Mesenchymal stem cell (in vitro differentiated cells and primary cell): ENCODE data around the gene TGM2.

Source experiments
- DNase-seq: peaks from one replicate; pipeline ENCODE4 v3.0.0-alpha.2; 2013
- H2AFZ ChIP-seq: one replicate; pipeline ENCODE4 v1.6.1; 2013; ENCODE audit warnings: low read depth, mild to moderate bottlenecking, control low read depth, inconsistent platforms, low read length, moderate library complexity
- H2AK5ac ChIP-seq: 2 replicates; pipeline ENCODE4 v1.6.1; 2013; ENCODE audit warnings: low read length, moderate library complexity, mild to moderate bottlenecking, inconsistent platforms; ENCODE audit not compliant: severe bottlenecking
- H2BK120ac ChIP-seq: one replicate; pipeline ENCODE4 v1.6.1; 2013; ENCODE audit warnings: low read depth, mild to moderate bottlenecking, inconsistent platforms, low read length, moderate library complexity
- H2BK12ac ChIP-seq, 2 experiments: one replicate each; pipeline ENCODE4 v1.6.1; 2013; ENCODE audit warnings: inconsistent platforms in 2 of 2, low read length in 2 of 2, mild to moderate bottlenecking in 2 of 2, moderate library complexity in 2 of 2, control low read depth in 1 of 2
- H2BK15ac ChIP-seq: one replicate; pipeline ENCODE4 v1.6.1; 2013; ENCODE audit warnings: mild to moderate bottlenecking, low read depth, inconsistent platforms; ENCODE audit not compliant: poor library complexity, severe bottlenecking
- H2BK5ac ChIP-seq: 2 replicates; pipeline ENCODE4 v1.6.1; 2013; ENCODE audit warnings: low read depth, mild to moderate bottlenecking, low read length, control low read depth, inconsistent platforms; ENCODE audit not compliant: poor library complexity, severe bottlenecking
- H3K14ac ChIP-seq, 2 experiments: one replicate each; pipeline ENCODE4 v1.6.1; 2013; ENCODE audit warnings: inconsistent platforms in 2 of 2, low read length in 2 of 2, control low read depth in 1 of 2, mild to moderate bottlenecking in 1 of 2, moderate library complexity in 1 of 2
- H3K18ac ChIP-seq, 2 experiments: one replicate each; pipeline ENCODE4 v1.6.1; 2013; ENCODE audit warnings: inconsistent platforms in 2 of 2, low read length in 2 of 2, control low read depth in 1 of 2, low read depth in 1 of 2, mild to moderate bottlenecking in 1 of 2
- H3K23ac ChIP-seq, 2 experiments: one replicate each; pipeline ENCODE4 v1.6.1; 2013; ENCODE audit warnings: inconsistent platforms in 2 of 2, low read length in 2 of 2, mild to moderate bottlenecking in 2 of 2, moderate library complexity in 2 of 2, control low read depth in 1 of 2
- H3K27ac ChIP-seq: 2 replicates; pipeline ENCODE4 v1.5.1; 2013; ENCODE audit warnings: mild to moderate bottlenecking, moderate library complexity, low read length, control low read depth, inconsistent platforms; ENCODE audit not compliant: poor library complexity, severe bottlenecking
- H3K27me3 ChIP-seq, 2 experiments: 2 replicates each; pipeline versions ENCODE4 v1.6.1 to v1.7.0; 2013; ENCODE audit warnings: low read length in 2 of 2, mild to moderate bottlenecking in 2 of 2, moderate library complexity in 2 of 2, control low read depth in 1 of 2, inconsistent platforms in 1 of 2; ENCODE audit not compliant: control insufficient read depth in 1 of 2, insufficient read depth in 1 of 2
- H3K36me3 ChIP-seq, 2 experiments: 2 replicates each; pipeline versions ENCODE4 v1.6.1 to v1.7.0; 2013; ENCODE audit warnings: low read length in 2 of 2, control low read depth in 1 of 2, inconsistent platforms in 1 of 2, low read depth in 1 of 2, mild to moderate bottlenecking in 1 of 2; ENCODE audit not compliant: insufficient read depth in 2 of 2, control insufficient read depth in 1 of 2
- H3K4ac ChIP-seq, 2 experiments: one replicate each; pipeline ENCODE4 v1.6.1; 2013; ENCODE audit warnings: inconsistent platforms in 2 of 2, low read length in 2 of 2, mild to moderate bottlenecking in 2 of 2, moderate library complexity in 2 of 2, control low read depth in 1 of 2, low read depth in 1 of 2
- H3K4me1 ChIP-seq: 2 replicates; pipeline ENCODE4 v1.6.1; 2013; ENCODE audit warnings: low read depth, low read length, control low read depth; ENCODE audit not compliant: control insufficient read depth, insufficient read depth
- H3K4me2 ChIP-seq: 2 replicates; pipeline ENCODE4 v1.6.1; 2013; ENCODE audit warnings: low read length, mild to moderate bottlenecking, inconsistent platforms; ENCODE audit not compliant: poor library complexity, severe bottlenecking
- H3K4me3 ChIP-seq, 2 experiments: 2 replicates each; pipeline versions ENCODE4 v1.5.1 to v1.7.0; 2013; ENCODE audit warnings: low read length in 2 of 2, mild to moderate bottlenecking in 2 of 2, control low read depth in 1 of 2, low read depth in 1 of 2; ENCODE audit not compliant: insufficient read depth in 1 of 2
- H3K79me1 ChIP-seq: replicated peaks from 2 replicates; pipeline ENCODE4 v1.6.1; 2013; ENCODE audit warnings: mild to moderate bottlenecking, control low read depth, low read length, inconsistent platforms; ENCODE audit not compliant: poor library complexity, severe bottlenecking
- H3K9ac ChIP-seq: 2 replicates; pipeline ENCODE4 v1.7.0; 2013; ENCODE audit warnings: mild to moderate bottlenecking, low read length, moderate library complexity
- H3K9me3 ChIP-seq: 2 replicates; pipeline ENCODE4 v1.7.0; 2013; ENCODE audit warnings: mild to moderate bottlenecking, low read length; ENCODE audit not compliant: control insufficient read depth
- H4K8ac ChIP-seq: one replicate; pipeline ENCODE4 v1.6.1; 2013; ENCODE audit warnings: inconsistent platforms, mild to moderate bottlenecking, low read length, moderate library complexity
- H4K91ac ChIP-seq: one replicate; pipeline ENCODE4 v1.6.1; 2013; ENCODE audit warnings: mild to moderate bottlenecking, low read length, inconsistent platforms
- WGBS: methylation state at CpG from one replicate; pipeline ENCODE4 v1.1.7; 2013; ENCODE audit warnings: mixed read lengths; 5-methylcytosine and 5-hydroxymethylcytosine counted together

Gene TGM2

GRCh38 chr20:38082894-38083293 is 82.2 kb downstream of the TGM2 start:
- Histone ChIP-seq H3K9me3 (no peaks in the 10 kb centered on the region), H3K27ac (no peak overlapping the region), H3K4ac (no peak overlapping the region), H3K36me3 (peaks cover 27 to 82% of the 10 kb centered on the region in 2 experiments), H3K18ac (no peak overlapping the region), H4K91ac (no peak overlapping the region), H3K14ac (no peak overlapping the region), H2AK5ac (no peak overlapping the region), H3K4me3 (no peak overlapping the region), H3K4me2 (no peak overlapping the region), H3K79me1 (peaks cover 34% of the 10 kb centered on the region), H3K27me3 (no peaks in the 10 kb centered on the region), H2BK5ac (no peak overlapping the region), H3K9ac (no peak overlapping the region), H4K8ac (no peak overlapping the region), H2BK12ac (no peak overlapping the region), H2BK120ac (no peak overlapping the region), H3K23ac (no peak overlapping the region), H2AFZ (no peak overlapping the region), H2BK15ac (no peak overlapping the region), H3K4me1 (peaks cover 12% of the 10 kb centered on the region)
- DNase-seq, result no peak

GRCh38 chr20:38081575-38081974 is 83.5 kb downstream of the TGM2 start:
- Histone ChIP-seq H3K27me3 (no peaks in the 10 kb centered on the region), H2BK5ac (no peak overlapping the region), H3K9me3 (no peaks in the 10 kb centered on the region), H3K27ac (no peak overlapping the region), H2AFZ (no peak overlapping the region), H3K4me1 (peaks cover 10% of the 10 kb centered on the region), H2BK12ac (no peak overlapping the region), H3K4me2 (no peak overlapping the region), H3K14ac (no peak overlapping the region), H3K23ac (no peak overlapping the region), H3K9ac (no peak overlapping the region), H4K91ac (no peak overlapping the region), H3K18ac (no peak overlapping the region), H2BK120ac (no peak overlapping the region), H2AK5ac (no peak overlapping the region), H4K8ac (no peak overlapping the region), H3K79me1 (peaks cover 39% of the 10 kb centered on the region), H2BK15ac (no peak overlapping the region), H3K4me3 (no peak overlapping the region), H3K4ac (no peak overlapping the region), H3K36me3 (peaks cover 29 to 79% of the 10 kb centered on the region in 2 experiments)
- no peak for DNase-seq
- 99% methylated on average over 3 of the region's 3 CpGs for WGBS

GRCh38 chr20:38079353-38079752 is 85.7 kb downstream of the TGM2 start:
- Histone ChIP-seq H2BK5ac (no peak overlapping the region), H3K27ac (no peak overlapping the region), H3K27me3 (no peaks in the 10 kb centered on the region), H3K4ac (no peak overlapping the region), H3K4me3 (no peak overlapping the region), H3K18ac (peak overlapping the region in 1 of 2 experiments; percentile 33), H3K4me1 (peaks cover 3% of the 10 kb centered on the region), H2BK12ac (no peak overlapping the region), H3K9me3 (no peaks in the 10 kb centered on the region), H4K8ac (no peak overlapping the region), H3K23ac (no peak overlapping the region), H3K9ac (no peak overlapping the region), H3K4me2 (no peak overlapping the region), H2AFZ (no peak overlapping the region), H2AK5ac (no peak overlapping the region), H4K91ac (no peak overlapping the region), H3K14ac (no peak overlapping the region), H2BK15ac (no peak overlapping the region), H3K36me3 (peaks cover 22 to 63% of the 10 kb centered on the region in 2 experiments), H2BK120ac (peak overlapping the region; percentile 34), H3K79me1 (peaks cover 33% of the 10 kb centered on the region)
- 100% methylated on average over 3 of the region's 3 CpGs for WGBS
- no peak for DNase-seq

- H2AFZ ChIP-seq, result no peak overlapping the region
- 97% methylated on average over 2 of the region's 2 CpGs for WGBS
- H3K18ac ChIP-seq, result peak overlapping the region; percentile 44
- no peak overlapping the region for H2AK5ac ChIP-seq
- no peak overlapping the region for H3K23ac ChIP-seq
- no peak overlapping the region for H4K91ac ChIP-seq
- no peak overlapping the region for H3K27ac ChIP-seq
- no peak overlapping the region for H4K8ac ChIP-seq
- H3K14ac ChIP-seq, result no peak overlapping the region
- no peaks in the 10 kb centered on the region for H3K4me1 ChIP-seq
- H3K79me1 ChIP-seq, result peaks cover 28% of the 10 kb centered on the region
- peak overlapping the region in 1 of 2 experiments; percentile 87 for H2BK12ac ChIP-seq
- no peak overlapping the region for H3K9ac ChIP-seq
- no peak overlapping the region for H3K4ac ChIP-seq
- no peak overlapping the region for H2BK120ac ChIP-seq
- H3K36me3 ChIP-seq, result peaks cover 28 to 52% of the 10 kb centered on the region in 2 experiments
- no peaks in the 10 kb centered on the region for H3K27me3 ChIP-seq
- DNase-seq, result no peak
- no peak overlapping the region for H2BK5ac ChIP-seq
- no peak overlapping the region for H3K4me2 ChIP-seq
- H2BK15ac ChIP-seq, result no peak overlapping the region
- no peak overlapping the region for H3K4me3 ChIP-seq
- H3K9me3 ChIP-seq, result no peaks in the 10 kb centered on the region
These were observed 87.0 kb downstream of the TGM2 start for GRCh38 chr20:38078084-38078483.
